Suprapubic skin (tissue), 3 donors: ENCODE measurements around the gene PIAS1.

Experiments
- CTCF ChIP-seq, 2 donors: fragments of 200-600 bp in 1 of 2; fragments of 450-650 bp in 1 of 2; sonication (generic) in 1 of 2; IDR thresholded peaks; one replicate each; pipeline ENCODE4 v1.5.1; 2016 to 2019; ENCODE audit warnings: antibody characterized with exemption in 2 of 2, mild to moderate bottlenecking in 1 of 2, moderate library complexity in 1 of 2
- EP300 ChIP-seq: sonication (generic); formaldehyde crosslinking; IDR thresholded peaks from one replicate; pipeline ENCODE4 v1.6.1; 2017; ENCODE audit warnings: antibody characterized with exemption

DNA sequence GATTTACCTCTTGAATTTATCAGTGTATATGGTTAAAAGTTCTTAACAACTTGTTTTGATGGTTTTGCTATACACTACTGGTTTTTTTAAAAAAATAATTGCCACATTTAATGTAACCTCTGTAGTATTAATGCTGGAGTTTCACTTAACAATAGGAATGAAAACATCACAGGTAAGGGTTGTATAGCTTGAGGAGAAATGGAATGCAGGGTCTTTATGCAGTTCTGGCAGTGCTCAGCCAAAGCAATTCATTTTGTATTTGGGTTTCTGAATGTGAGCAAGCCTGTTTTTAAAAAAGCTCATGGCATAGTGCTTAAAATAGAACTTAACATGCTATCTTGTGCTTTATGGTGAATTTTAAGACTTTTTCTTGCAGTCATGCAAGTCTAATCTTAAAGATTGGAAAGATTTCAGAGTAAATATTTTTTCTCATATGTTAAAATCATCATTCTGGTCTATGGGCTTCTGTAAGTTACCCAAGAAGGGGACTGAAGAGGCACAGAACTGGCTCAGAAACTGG, 8.9 kb downstream of the PIAS1 start:
- no peak for TF ChIP-seq CTCF (IDR thresholded peaks at IDR 0.05)
- TF ChIP-seq EP300: no peak
